Measurements from ENCODE around the gene STARD5. TPM values are rescaled to one million over a fixed set of nuclear protein-coding genes. Genes with fewer than 3 reads are reported as not detected.

The STARD5 gene
- total and polyA plus RNA-seq, 9 of the 15 experiments (the other 6 are each of a cell fraction or from before 2014, with no cell fraction given) = 1.7 to 5.7 (median 2.2) TPM

DNA sequence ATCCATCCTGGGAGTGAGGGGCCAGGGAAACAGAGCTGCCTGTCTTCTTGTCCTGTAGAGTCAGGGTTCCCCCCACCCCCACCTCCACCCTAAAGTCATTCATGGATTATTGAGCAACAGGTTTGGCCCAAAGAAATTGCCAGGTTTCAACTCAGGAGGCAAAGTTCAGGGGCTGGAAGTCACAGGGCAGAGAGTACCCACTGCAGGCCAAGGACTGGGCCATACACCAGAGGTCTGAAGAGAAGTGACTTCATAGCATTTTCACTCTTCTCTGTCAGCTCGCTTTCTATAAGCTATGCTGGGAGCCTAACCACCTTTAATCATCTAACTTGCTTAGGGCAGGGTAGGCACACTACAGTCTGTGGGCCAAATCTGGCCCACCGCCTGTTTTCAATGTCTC lies 50.1 kb downstream of the STARD5 start (continued):
- TF ChIP-seq FOXK2 (conservative IDR thresholded peaks at IDR 0.05 in 1 of 2, IDR thresholded peaks at IDR 0.05 in 1 of 2; ENCODE audit: low read depth in 2 of 2) (no peak), ID3 (CRISPR knock-in tag; IDR thresholded peaks at IDR 0.05) (no peak), ID3 (tag; IDR thresholded peaks at IDR 0.05) (no peak), FOXM1 (IDR thresholded peaks at IDR 0.05; ENCODE audit: low read depth) (no peak), FOXM1 (CRISPR knock-in tag; IDR thresholded peaks at IDR 0.05; ENCODE audit: low read depth) (no peak)

- WGBS (ENCODE audit: insufficient coverage, low coverage, missing lambda C conversion rate) = 24% methylated on average over 2 of the region's 5 CpGs
- intact Hi-C loops (cut with micrococcal nuclease) = loop anchor here (10.0 kb wide), 2 partner anchors 202 to 662 kb away; no protein-coding TSS in a partner anchor
- no peaks in the 10 kb centered on the region for H3K9me1 ChIP-seq (ENCODE audit: control insufficient read depth, insufficient read depth, low read length)
- no peaks in the 10 kb centered on the region for H3K27me3 ChIP-seq (ENCODE audit: control insufficient read depth in 2 of 2, insufficient read depth in 2 of 2, low read length in 2 of 2)
- H3K9ac ChIP-seq (ENCODE audit: insufficient read depth in 1 of 2, low read depth in 2 of 2, low read length in 2 of 2) = no peak overlapping the region
- ChIA-PET CTCF (ENCODE audit: low intra/inter-chr PET ratio) (interaction anchor here (1.1 kb wide), 1 partner anchor 128 kb away, joined by 3 read pairs; no protein-coding TSS in a partner anchor), POLR2A (no interaction called here)
- ATAC-seq (no peak), FAIRE-seq (no peak), DNase-seq (ENCODE audit: extremely low read depth in 1 of 4, low spot score in 3 of 4) (no peak)
- no peaks in the 10 kb centered on the region for H4K20me1 ChIP-seq (replicated peaks; ENCODE audit: control insufficient read depth, insufficient read depth, low read length)
- H3K9me3 ChIP-seq (replicated peaks; ENCODE audit: control insufficient read depth, insufficient read depth, low read depth, low read length) = no peaks in the 10 kb centered on the region
- H3K4me3 ChIP-seq = no peak overlapping the region
- in situ Hi-C loops (cut with MboI) = no loop called here
- H3K27ac ChIP-seq (ENCODE audit: extremely low read depth, low read depth, low read length) = no peak overlapping the region
- no peaks in the 10 kb centered on the region for H3K36me3 ChIP-seq (ENCODE audit: control insufficient read depth, insufficient read depth, low read length)
- no peaks in the 10 kb centered on the region; a peak in 1 of 5 replicates for H3K4me1 ChIP-seq (replicated peaks in 1 of 2; ENCODE audit: control insufficient read depth in 2 of 2, insufficient read depth in 2 of 2, low read length in 2 of 2)
- no peak overlapping the region for H2AFZ ChIP-seq (ENCODE audit: low read depth, low read length)
- H3K79me2 ChIP-seq (ENCODE audit: control insufficient read depth, insufficient read depth, low read length) = no peaks in the 10 kb centered on the region
- no peak for TF ChIP-seq ZNF707 (CRISPR knock-in tag; conservative IDR thresholded peaks at IDR 0.05)
- TF ChIP-seq ZMIZ1 (IDR thresholded peaks at IDR 0.05; ENCODE audit: low read depth in 2 of 2, low read length in 2 of 2) = no peak
- no peak for TF ChIP-seq MECOM (CRISPR knock-in tag; IDR thresholded peaks at IDR 0.05)
- no peak for TF ChIP-seq MEF2A (IDR thresholded peaks at IDR 0.05; ENCODE audit: control insufficient read depth, low read depth, low read length)
- TF ChIP-seq, protein P1, sequence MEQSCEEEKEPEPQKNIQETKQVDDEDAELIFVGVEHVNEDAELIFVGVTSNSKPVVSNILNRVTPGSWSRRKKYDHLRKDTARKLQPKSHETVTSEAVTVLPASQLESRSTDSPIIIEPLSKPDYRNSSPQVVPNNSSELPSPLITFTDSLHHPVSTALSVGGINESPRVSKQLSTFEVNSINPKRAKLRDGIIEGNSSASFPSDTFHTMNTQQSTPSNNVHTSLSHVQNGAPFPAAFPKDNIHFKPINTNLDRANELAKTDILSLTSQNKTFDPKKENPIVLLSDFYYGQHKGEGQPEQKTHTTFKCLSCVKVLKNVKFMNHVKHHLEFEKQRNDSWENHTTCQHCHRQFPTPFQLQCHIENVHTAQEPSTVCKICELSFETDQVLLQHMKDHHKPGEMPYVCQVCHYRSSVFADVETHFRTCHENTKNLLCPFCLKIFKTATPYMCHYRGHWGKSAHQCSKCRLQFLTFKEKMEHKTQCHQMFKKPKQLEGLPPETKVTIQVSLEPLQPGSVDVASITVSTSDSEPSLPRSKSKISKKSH (CRISPR knock-in tag; IDR thresholded peaks at IDR 0.05) = no peak
- no peak for TF ChIP-seq WHSC1 (IDR thresholded peaks at IDR 0.05; ENCODE audit: low read length)
- TF ChIP-seq CBFB (CRISPR knock-in tag; IDR thresholded peaks at IDR 0.05) = no peak
- no peak for TF ChIP-seq MED1 (CRISPR knock-in tag; IDR thresholded peaks at IDR 0.05; ENCODE audit: borderline replicate concordance)
- no peak for TF ChIP-seq ZNF75A (CRISPR knock-in tag; IDR thresholded peaks at IDR 0.05)
- TF ChIP-seq PML (IDR thresholded peaks at IDR 0.05; ENCODE audit: low read length) = no peak
- H3K4me2 ChIP-seq (ENCODE audit: insufficient read depth, low read length) = no peak overlapping the region
- BruUV-seq (replicated peaks) = no TSS peak
Observed at GRCh38 chr15:81273200-81273599, 50.7 kb downstream of the STARD5 start.
